ENCODE results near the gene CDC42EP1. TPM values are rescaled to one million over a fixed set of nuclear protein-coding genes. Genes with fewer than 3 reads are reported as not detected.
"Not testable (repeated sequence)": the region's sequence is repeated elsewhere in the genome, so short reads cannot be mapped to it uniquely, and the experiment has no call there.

The CDC42EP1 gene
- polyA plus RNA-seq, 10 donors: 27.1 to 48.6 (median 36.9) TPM

DNA sequence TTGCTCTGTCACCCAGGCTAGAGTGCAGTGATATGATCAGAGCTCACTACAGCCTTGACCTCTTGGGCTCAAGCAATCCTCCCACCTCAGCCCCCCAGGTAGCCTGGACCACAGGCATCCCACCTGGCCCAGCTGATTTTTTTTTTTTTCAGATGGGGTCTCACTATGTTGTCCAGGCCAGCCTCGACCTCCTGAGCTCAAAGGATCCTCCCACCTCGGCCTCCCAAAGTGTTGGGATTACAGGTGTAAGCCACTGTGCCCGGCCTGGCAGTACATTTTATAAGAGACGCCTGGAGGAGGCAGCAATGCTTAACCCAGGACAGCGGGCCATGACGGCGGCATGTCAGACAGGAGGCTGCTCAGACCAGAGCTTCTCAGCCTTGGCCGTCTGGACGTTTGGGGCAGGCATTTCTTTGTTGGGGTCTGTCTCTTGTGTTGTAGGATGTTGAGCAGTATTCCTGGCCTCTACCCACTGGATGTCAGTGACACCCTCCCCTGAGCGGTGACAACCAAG lies 15.3 kb downstream of the CDC42EP1 start:
- DNase-seq: no peak

- no peak for DNase-seq
Measured at GRCh38 chr22:37578002-37578401, 17.7 kb downstream of the CDC42EP1 start.

GRCh38 chr22:37581504-37581903 lies 21.2 kb downstream of the CDC42EP1 start:
- peak in 2 of 3 donors; percentile 59 to 68 for DNase-seq

DNA sequence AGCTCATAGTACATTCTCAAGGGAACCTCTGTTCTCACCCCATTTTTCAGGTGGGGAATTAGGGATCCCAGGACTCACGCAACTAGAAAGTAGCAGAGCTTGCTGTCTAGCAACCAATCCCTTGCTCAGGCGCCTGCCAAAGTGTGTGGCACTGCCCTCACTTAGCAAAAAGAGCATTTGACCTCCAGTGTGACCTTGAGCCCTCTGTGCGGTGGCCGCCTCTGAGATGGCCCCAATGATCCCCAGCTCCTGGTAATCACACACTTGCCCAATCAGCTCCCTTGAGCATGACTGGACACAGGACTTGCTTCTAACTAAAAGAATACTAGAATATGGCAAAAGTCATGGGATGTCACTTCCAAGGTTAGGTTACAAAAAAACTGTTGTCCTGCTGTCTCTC lies 22.2 kb downstream of the CDC42EP1 start:
- no peak for DNase-seq

- DNase-seq: no peak
Measured at GRCh38 chr22:37588546-37589215, 28.4 kb downstream of the CDC42EP1 start.

- DNase-seq: no peak
Measured at GRCh38 chr22:37589636-37590035, 29.4 kb downstream of the CDC42EP1 start.

DNA sequence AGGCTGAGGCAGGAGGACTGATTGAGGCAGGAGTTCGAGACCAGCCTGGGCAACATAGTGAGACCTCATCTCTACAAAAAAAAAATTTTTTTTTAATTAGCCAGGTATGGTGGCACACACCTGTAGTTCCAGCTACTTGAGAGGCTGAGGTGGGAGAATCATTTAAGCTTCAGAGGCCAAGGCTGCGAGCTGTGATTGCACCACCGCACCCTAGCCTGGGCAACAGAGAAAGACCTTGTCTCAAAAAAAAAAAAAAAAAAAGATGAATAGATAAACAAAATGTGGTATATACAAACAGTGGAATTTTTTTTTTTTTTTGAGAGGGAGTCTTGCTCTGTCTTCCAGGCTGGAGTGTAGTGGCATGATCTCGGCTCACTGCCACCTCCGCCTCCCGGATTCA lies 30.8 kb downstream of the CDC42EP1 start:
- DNase-seq: not testable (repeated sequence)

GRCh38 chr22:37591823-37592404 lies 31.6 kb downstream of the CDC42EP1 start:
- DNase-seq: no peak

DNA sequence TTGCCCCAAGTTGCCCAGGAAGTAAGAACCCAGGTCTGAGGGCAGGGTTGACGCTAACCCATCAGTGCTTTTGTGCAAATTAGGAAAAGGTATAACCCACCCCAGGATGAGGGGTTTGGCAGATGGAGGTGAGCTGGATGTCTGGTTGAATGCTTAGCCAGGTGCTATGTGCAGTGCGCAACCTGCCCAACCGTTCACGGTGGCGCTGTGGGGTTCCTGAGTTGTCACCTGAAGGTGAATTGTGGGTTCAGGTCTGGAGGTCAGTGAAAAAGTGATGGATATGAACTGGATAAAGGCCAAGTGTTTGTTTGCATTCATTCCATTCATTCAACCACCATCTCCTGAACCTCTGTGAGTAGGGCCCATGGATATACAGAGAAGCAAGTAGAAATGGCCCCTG lies 34.0 kb downstream of the CDC42EP1 start:
- no peak for DNase-seq

DNA sequence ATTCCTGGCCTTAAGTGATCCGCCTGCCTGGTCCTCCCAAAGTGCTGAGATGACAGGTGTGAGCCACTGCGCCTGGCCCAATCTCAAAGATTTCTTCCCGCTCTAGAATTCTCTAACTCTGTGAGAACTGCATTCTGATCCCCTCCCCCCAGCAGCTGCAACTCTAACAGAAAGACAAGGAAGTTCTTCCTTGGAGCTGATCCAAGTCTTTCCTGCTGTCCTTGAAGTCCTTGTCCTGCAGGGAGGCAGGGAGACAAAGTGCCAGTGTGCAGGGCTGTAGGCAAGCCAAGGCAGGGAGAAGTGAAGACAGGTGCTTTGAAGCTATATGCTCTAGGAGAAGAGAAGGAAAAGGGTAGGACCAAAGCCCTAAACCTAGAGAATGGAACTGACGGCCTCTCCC lies 38.9 kb downstream of the CDC42EP1 start:
- peak; percentile 64 to 81 (median 71) for DNase-seq

DNA sequence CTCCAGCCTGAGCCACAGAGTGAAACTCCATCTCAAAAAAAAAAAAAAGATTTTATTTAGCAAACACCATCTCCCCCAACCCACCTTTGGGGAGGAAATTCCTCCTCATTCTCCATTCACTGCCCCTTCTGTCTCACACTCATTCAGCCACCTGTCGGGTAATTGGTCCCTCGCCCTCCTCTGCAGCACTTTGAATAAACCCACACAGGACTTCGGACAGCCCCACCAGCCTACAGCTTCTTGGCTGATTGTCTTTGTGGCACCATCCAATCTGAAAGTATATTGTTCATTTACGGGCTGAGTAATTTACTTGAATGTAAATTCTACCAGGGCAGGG lies 40.9 kb downstream of the CDC42EP1 start:
- no peak for DNase-seq

DNA sequence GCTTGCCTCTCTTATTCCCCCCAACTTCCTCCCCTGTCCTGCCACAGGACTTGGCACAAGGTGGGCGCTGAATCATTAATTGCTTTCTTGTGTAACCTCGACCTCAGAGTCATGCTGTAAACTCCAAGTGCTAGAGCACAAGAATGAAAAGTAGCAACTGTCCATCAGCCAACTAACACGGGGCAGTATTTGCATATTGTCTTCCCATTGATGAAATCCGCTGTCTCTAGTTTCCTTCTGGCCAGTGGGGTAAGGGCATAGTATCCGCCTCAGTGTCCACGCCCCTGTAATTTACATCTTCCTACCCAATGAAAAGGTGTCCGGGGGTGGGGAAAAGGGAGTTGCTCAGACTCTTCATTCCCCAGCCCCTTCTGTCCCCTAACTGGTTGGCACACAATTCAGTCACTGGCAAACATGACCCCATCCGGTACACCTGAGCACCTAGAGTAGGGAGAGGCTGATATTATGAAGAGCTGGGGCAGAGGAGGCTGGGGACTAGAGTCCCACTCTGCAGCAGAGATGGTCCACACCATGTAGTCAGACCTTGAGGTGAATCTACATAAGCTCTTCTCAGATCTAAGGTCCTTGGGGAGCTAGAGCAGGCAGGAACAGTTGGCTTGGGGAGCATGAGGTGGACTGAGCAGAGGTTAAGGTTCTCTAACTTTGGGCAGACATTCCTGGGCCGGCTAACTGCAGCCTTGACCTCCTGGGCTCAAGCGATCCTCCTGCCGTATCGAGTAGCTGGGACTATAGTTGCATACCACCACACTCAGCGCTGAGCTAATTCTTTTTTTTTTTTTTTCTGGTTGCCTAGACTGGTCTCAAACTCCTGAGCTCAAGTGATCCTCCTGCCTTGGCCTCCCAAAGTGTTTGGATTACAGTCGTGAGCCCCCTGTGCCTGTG lies 41.5 kb downstream of the CDC42EP1 start:
- DNase-seq: no peak

DNA sequence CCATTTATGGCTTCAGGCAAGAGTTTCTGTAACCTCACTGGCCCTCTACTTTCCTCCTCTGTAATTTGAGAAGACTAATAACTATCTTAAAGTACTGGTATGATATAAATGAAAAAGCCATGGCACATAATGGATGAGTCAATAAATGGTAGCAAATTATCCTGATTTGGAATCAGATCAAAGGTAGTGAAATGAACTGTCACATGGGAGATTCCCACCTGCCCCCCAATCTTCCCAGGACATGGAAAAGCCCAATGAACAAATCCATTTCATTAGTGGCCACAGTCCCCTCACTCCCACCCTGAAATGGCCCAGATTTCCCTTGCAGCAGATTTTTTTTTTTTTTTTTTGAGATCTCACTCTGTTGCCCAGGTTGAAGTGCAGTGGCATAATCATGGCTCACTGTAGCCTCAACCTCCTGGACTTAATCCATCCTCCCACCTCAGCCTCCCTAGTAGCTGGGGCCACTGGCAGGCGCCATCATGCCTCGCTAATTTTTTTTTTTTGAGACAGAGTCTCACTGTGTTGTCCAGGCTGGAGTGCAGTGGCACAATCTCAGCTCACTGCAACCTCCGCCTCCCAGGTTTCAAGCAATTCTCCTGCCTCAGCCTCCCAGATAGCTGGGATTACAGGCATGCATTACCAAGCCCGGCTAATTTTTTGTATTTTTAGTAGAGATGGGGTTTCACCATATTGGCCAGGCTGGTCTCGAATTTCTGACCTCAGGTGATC lies 42.4 kb downstream of the CDC42EP1 start:
- not testable (repeated sequence) for DNase-seq

DNA sequence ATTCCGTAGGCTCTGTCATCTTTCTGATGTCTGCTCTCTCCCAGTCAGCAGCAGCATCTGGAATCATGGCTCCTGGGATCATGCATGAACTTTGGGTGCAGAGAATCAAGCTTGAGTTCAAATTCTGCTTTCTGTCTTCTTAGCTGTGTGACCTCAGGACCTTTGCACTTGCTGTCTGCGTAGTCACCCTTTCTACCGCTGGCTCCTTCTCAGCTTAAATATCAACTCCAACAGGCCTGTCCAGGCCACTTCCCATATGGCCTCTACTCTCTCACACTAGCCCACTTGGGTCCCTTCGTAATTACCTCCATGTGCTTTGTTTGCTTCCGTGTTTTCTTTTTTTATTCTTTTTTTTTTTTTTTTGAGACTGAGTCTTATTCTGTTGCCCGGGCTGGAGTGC lies 43.8 kb downstream of the CDC42EP1 start:
- no peak for DNase-seq

GRCh38 chr22:37604875-37605274 lies 44.6 kb downstream of the CDC42EP1 start:
- DNase-seq: no peak

GRCh38 chr22:37607010-37607934 lies 47.0 kb downstream of the CDC42EP1 start:
- peak; percentile 54 to 88 (median 84) for DNase-seq

GRCh38 chr22:37607935-37608476 lies 47.7 kb downstream of the CDC42EP1 start:
- no peak for DNase-seq

DNA sequence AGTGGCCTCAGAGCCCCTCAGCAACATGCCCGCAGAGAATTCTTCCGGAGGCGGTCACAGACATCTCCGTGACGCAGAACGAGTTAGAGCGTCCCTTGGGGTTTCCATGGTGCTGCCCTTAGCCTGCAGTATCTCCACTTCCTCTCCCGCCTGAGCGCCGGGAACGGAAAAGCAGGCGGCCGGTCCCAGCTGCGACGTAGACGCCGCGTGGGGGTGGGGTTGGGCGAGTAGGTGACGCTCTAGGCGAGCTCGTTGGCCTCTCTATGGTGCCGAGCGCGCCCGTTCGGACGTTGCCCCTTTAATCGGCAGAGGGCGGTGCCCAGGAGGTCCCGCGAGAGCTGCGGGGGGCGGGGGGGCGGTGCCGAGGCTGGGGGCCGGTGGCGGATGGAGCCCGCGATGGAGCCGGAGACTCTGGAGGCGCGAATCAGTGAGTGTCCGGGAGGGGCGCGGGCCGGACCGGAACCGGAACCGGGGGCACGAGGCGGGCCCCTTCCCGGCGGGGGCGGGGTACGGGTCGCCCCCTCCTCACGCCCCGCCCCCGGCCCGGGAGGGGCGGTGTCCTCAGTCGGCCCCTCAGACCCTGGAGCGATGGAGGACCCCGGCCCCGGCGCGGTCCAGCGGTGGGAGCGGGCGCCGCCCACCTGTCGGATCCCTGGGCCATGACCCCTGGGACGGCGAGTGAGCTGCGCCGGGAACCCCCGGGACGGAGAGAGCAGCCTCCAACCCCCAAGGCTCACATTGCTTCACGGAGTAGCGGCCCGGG lies 48.4 kb downstream of the CDC42EP1 start, which contains the start of gene GGA1:
Gene GGA1, plus strand, starts transcription at position 358 of the 763 bp plus-strand sequence. Its CDS starts 27 bp downstream, at position 385.
- DNase-seq: peak; percentile 96 to 98 (median 97)
